A549 (cell line): ENCODE data around the gene MUC6. TPM values are rescaled to one million over a fixed set of nuclear protein-coding genes. Genes with fewer than 3 reads are reported as not detected.

Experiments used
- ATAC-seq, 2 experiments: fragments of 200-7000 bp in 1 of 2; fragments of >200 bp in 1 of 2; cut with Nextera tagmentation in 1 of 2; cut with Tn5 transposase in 1 of 2; 3 replicates each; pipeline versions ENCODE4 v1.8.0 to v1.9.1; 2018 to 2020; ENCODE audit warnings: mild to moderate bottlenecking in 1 of 2, moderate library complexity in 1 of 2
- CTCF ChIA-PET: fragments of 300-600 bp; sonication (Branson Sonifier 250); formaldehyde crosslinking; extraction: SDS; loops from one replicate; lab custom pipeline; 2021; ENCODE audit warnings: antibody characterized with exemption, inconsistent platforms; lab: Yijun Ruan, JAX
- POLR2A ChIA-PET: fragments of 350-600 bp; formaldehyde crosslinking; extraction: SDS; loops from one replicate; lab custom pipeline; 2021; ENCODE audit warnings: antibody characterized with exemption, inconsistent platforms; lab: Yijun Ruan, JAX
- DNase-seq, 2 experiments: peaks; one replicate each; pipeline versions ENCODE4 v3.0.0 to v3.0.0-alpha.2; 2011 to 2016; ENCODE audit warnings: low read depth in 1 of 2, low spot score in 1 of 2
- FAIRE-seq: peaks from 2 replicates; lab custom pipeline; 2011; peaks lifted over from hg19 to GRCh38; lab: Jason Lieb, UNC
- H3K27ac ChIP-seq, 2 experiments: fragments of >200 bp; sonication (Bioruptor Twin); formaldehyde crosslinking; 3 replicates each; pipeline ENCODE4 v1.5.1; 2016 to 2017
- H3K4me1 ChIP-seq: fragments of >200 bp; sonication (Bioruptor Twin); formaldehyde crosslinking; 3 replicates; pipeline ENCODE4 v1.6.1; 2016
- H3K4me2 ChIP-seq: fragments of >200 bp; sonication (Bioruptor Twin); formaldehyde crosslinking; 3 replicates; pipeline ENCODE4 v1.6.1; 2016
- H3K4me3 ChIP-seq: fragments of >200 bp; sonication (Bioruptor Twin); formaldehyde crosslinking; 3 replicates; pipeline ENCODE4 v1.5.1; 2016
- H3K9me3 ChIP-seq: fragments of >200 bp; sonication (Bioruptor Twin); formaldehyde crosslinking; 3 replicates; pipeline ENCODE4 v1.6.1; 2016
- ATOH8 ChIP-seq: fragments of 250-450 bp; sonication (Bioruptor Pico); IDR thresholded peaks from 2 replicates; pipeline ENCODE4 v1.5.0; 2020; ENCODE audit warnings: low read depth, mild to moderate bottlenecking, moderate library complexity
- BCL3 ChIP-seq: fragments of >200 bp; sonication (Bioruptor Twin); formaldehyde crosslinking; IDR thresholded peaks from 3 replicates; pipeline ENCODE4 v1.6.1; 2016
- BHLHE40 ChIP-seq: IDR thresholded peaks from 2 replicates; pipeline ENCODE4 v1.6.1; 2012; ENCODE audit warnings: low read depth, low read length, inconsistent platforms
- CTCF ChIP-seq: fragments of >200 bp; sonication (Bioruptor Twin); formaldehyde crosslinking; IDR thresholded peaks from 3 replicates; pipeline ENCODE4 v1.5.1; 2016
- E2F6 ChIP-seq: IDR thresholded peaks from 2 replicates; pipeline ENCODE4 v1.6.1; 2012; ENCODE audit warnings: low read depth, borderline replicate concordance
- FOXS1 ChIP-seq: fragments of 250-450 bp; sonication (Bioruptor Pico); IDR thresholded peaks from 2 replicates; pipeline ENCODE4 v1.5.0; 2020; ENCODE audit warnings: mild to moderate bottlenecking, moderate library complexity
- HOXA7 ChIP-seq: fragments of 250-450 bp; sonication (Bioruptor Pico); IDR thresholded peaks from 2 replicates; pipeline ENCODE4 v1.5.0; 2020; ENCODE audit warnings: mild to moderate bottlenecking, moderate library complexity
- HOXB5 ChIP-seq: fragments of 250-450 bp; sonication (Bioruptor Pico); IDR thresholded peaks from 2 replicates; pipeline ENCODE4 v1.5.0; 2020; ENCODE audit warnings: mild to moderate bottlenecking, moderate library complexity
- JUN ChIP-seq, 2 experiments: fragments of >200 bp; sonication (Bioruptor Twin); formaldehyde crosslinking; IDR thresholded peaks; 2 replicates in 1 of 2; 3 replicates in 1 of 2; pipeline ENCODE4 v1.6.1; 2016 to 2017
- NFE2L2 ChIP-seq: fragments of 150-350 bp; conservative IDR thresholded peaks from 2 replicates; pipeline ENCODE4 v1.6.1; 2014; ENCODE audit warnings: low read length
- NR3C1 ChIP-seq: fragments of >200 bp; sonication (Bioruptor Twin); formaldehyde crosslinking; IDR thresholded peaks from 3 replicates; pipeline ENCODE4 v1.6.1; 2017
- POLR2AphosphoS2 ChIP-seq: conservative IDR thresholded peaks from 2 replicates; pipeline ENCODE4 v1.6.1; 2012; ENCODE audit warnings: low read length, improper control_type of control experiment, inconsistent platforms
- RARB ChIP-seq: fragments of 250-450 bp; sonication (Bioruptor Pico); IDR thresholded peaks from 2 replicates; pipeline ENCODE4 v1.8.0; 2021; ENCODE audit warnings: mild to moderate bottlenecking, moderate library complexity
- RCOR1 ChIP-seq: fragments of 150-350 bp; IDR thresholded peaks from 2 replicates; pipeline ENCODE4 v1.6.1; 2014; ENCODE audit warnings: antibody characterized with exemption, low read length, low read depth
- RNF2 ChIP-seq: fragments of 200-600 bp; sonication (generic); IDR thresholded peaks from 2 replicates; pipeline ENCODE4 v1.6.1; 2016; ENCODE audit warnings: low read depth, mild to moderate bottlenecking, antibody characterized with exemption, moderate library complexity, borderline replicate concordance
- SREBF2 ChIP-seq: fragments of 450-650 bp; IDR thresholded peaks from 2 replicates; pipeline ENCODE4 v1.6.1; 2014; ENCODE audit warnings: mild to moderate bottlenecking, moderate library complexity
- USF2 ChIP-seq: fragments of 450-650 bp; IDR thresholded peaks from 2 replicates; pipeline ENCODE4 v1.6.1; 2014; ENCODE audit warnings: antibody characterized with exemption
- ZFP36 ChIP-seq: fragments of 450-650 bp; IDR thresholded peaks from 2 replicates; pipeline ENCODE4 v1.6.1; 2014; ENCODE audit warnings: borderline replicate concordance; ENCODE audit not compliant: partially characterized antibody
- WGBS: methylation state at CpG from one replicate; pipeline ENCODE4 v1.1.6; 2017; ENCODE audit errors: missing lambda C conversion rate; 5-methylcytosine and 5-hydroxymethylcytosine counted together
- polyA plus RNA-seq, 4 experiments: library from polyadenylated mRNA; depleted of rRNA in 3 of 4; stranded (reverse); fragments of >200 nt; fragmentation: RNase III in 1 of 4; extraction: RNeasy Plus Mini Kit Qiagen cat#74134 plus additional on column Dnase treatment in 1 of 4; gene quantifications; 2 replicates in 3 of 4; 3 replicates in 1 of 4; pipeline ENCODE4 v1.2.3, GENCODE V29; 2011 to 2017

The MUC6 gene
- polyA plus RNA-seq, 2 of the 4 experiments (the other 2 are of a cell fraction) = not detected

- Histone ChIP-seq H3K4me2 (no peak overlapping the region), H3K4me3 (no peak overlapping the region), H3K4me1 (peaks cover 6% of the 10 kb centered on the region; the same call in 1 of the 3 replicates), H3K9me3 (no peaks in the 10 kb centered on the region), H3K27ac (no peak overlapping the region)
- ATAC-seq (no peak), FAIRE-seq (no peak), DNase-seq (no peak)
- WGBS = 88% methylated on average over 26 of the region's 26 CpGs
- CTCF ChIA-PET = interaction anchor here (0.8 kb wide), 1 partner anchor 122 kb away, joined by 4 read pairs; no protein-coding TSS in a partner anchor
- TF ChIP-seq CTCF (no peak), NR3C1 (no peak), BCL3 (no peak)
- POLR2A ChIA-PET = no interaction called here
Observed at GRCh38 chr11:970319-970871, 66.1 kb downstream of the MUC6 start.

GRCh38 chr11:969651-970205 lies 66.8 kb downstream of the MUC6 start:
- H3K4me1 ChIP-seq = peaks cover 6% of the 10 kb centered on the region; the same call in 1 of the 3 replicates
- DNase-seq (no peak), FAIRE-seq (no peak), ATAC-seq (no peak)
- POLR2A ChIA-PET = no interaction called here
- CTCF ChIA-PET = no interaction called here
- H3K4me2 ChIP-seq = no peak overlapping the region
- H3K27ac ChIP-seq = no peak overlapping the region
- WGBS = 95% methylated on average over 9 of the region's 9 CpGs
- no peak overlapping the region for H3K4me3 ChIP-seq
- TF ChIP-seq HOXB5 (CRISPR knock-in tag) (no peak), NFE2L2 (no peak), CTCF (no peak), HOXA7 (no peak), ATOH8 (CRISPR knock-in tag) (no peak), POLR2AphosphoS2 (no peak), USF2 (no peak), BHLHE40 (no peak), RNF2 (no peak), ZFP36 (no peak), E2F6 (no peak), JUN (IDR thresholded peaks at IDR 0.05) (no peak), FOXS1 (CRISPR knock-in tag) (no peak), RARB (no peak), RCOR1 (no peak), SREBF2 (no peak)
- 0 out of 3 replicates have a peak, but pooled peaks cover under 1% of the 10 kb centered on the region for H3K9me3 ChIP-seq
